Measurements from ENCODE around the gene HOXB3.

HOXB3 gene

GRCh38 chr17:48615047-48615962, 25.3 kb upstream of the HOXB3 start, which contains the start of gene HOXB8 (continued):
- TF ChIP-seq PRDM2 (tag by site-specific recombination; IDR thresholded peaks at IDR 0.05; ENCODE audit: borderline replicate concordance) (no peak), ZNF223 (tag by site-specific recombination; IDR thresholded peaks at IDR 0.05) (no peak), ZNF184 (tag by site-specific recombination; IDR thresholded peaks at IDR 0.05) (no peak), MEIS1 (CRISPR knock-in tag; IDR thresholded peaks at IDR 0.05; ENCODE audit: borderline replicate concordance) (no peak), ZNF132 (tag by site-specific recombination; IDR thresholded peaks at IDR 0.05; ENCODE audit: borderline replicate concordance) (no peak), ZNF354C (tag by site-specific recombination; IDR thresholded peaks at IDR 0.05; ENCODE audit: borderline replicate concordance, low read depth) (no peak), ZBTB1 (tag by site-specific recombination; IDR thresholded peaks at IDR 0.05) (no peak), ZBTB17 (tag by site-specific recombination; IDR thresholded peaks at IDR 0.05) (peak; percentile 99), YY2 (tag by site-specific recombination; IDR thresholded peaks at IDR 0.05) (no peak), ZSCAN23 (tag by site-specific recombination; IDR thresholded peaks at IDR 0.05) (no peak), ZNF544 (tag by site-specific recombination; IDR thresholded peaks at IDR 0.05) (no peak), ZNF221 (tag by site-specific recombination; IDR thresholded peaks at IDR 0.05; ENCODE audit: borderline replicate concordance) (no peak), ZNF311 (tag by site-specific recombination; IDR thresholded peaks at IDR 0.05; ENCODE audit: borderline replicate concordance) (no peak), ZNF433 (tag by site-specific recombination; IDR thresholded peaks at IDR 0.05; ENCODE audit: low read depth) (no peak), ZNF596 (tag by site-specific recombination; IDR thresholded peaks at IDR 0.05) (peak; percentile 99), ZNF133 (tag by site-specific recombination; IDR thresholded peaks at IDR 0.05) (no peak), ZNF658 (tag by site-specific recombination; IDR thresholded peaks at IDR 0.05) (no peak), KLF8 (tag by site-specific recombination; IDR thresholded peaks at IDR 0.05) (no peak), ZNF266 (tag by site-specific recombination; IDR thresholded peaks at IDR 0.05; ENCODE audit: low read depth) (no peak), ZNF302 (tag by site-specific recombination; IDR thresholded peaks at IDR 0.05; ENCODE audit: low read depth) (no peak), INSM2 (tag by site-specific recombination; IDR thresholded peaks at IDR 0.05) (no peak), ZNF18 (tag by site-specific recombination; IDR thresholded peaks at IDR 0.05) (peak; percentile 45), ZNF488 (tag by site-specific recombination; IDR thresholded peaks at IDR 0.05) (no peak), ZNF292 (tag by site-specific recombination; IDR thresholded peaks at IDR 0.05; ENCODE audit: borderline replicate concordance, low read depth) (no peak), ZSCAN5A (tag by site-specific recombination; IDR thresholded peaks at IDR 0.05) (no peak), PRDM1 (tag by site-specific recombination; IDR thresholded peaks at IDR 0.05) (peak; percentile 93), FEZF1 (tag by site-specific recombination; IDR thresholded peaks at IDR 0.05) (peak; percentile 86), ZNF792 (tag by site-specific recombination; IDR thresholded peaks at IDR 0.05) (no peak), KLF10 (tag by site-specific recombination; IDR thresholded peaks at IDR 0.05) (peak; percentile 45)

All from HEK293 (cell line).